22Rv1 (cell line): ENCODE results near the gene SEMA5A.

Experiments
- H3K27ac ChIP-seq: fragments of 450-650 bp; 2 replicates; pipeline ENCODE4 v1.5.1; 2017
- ZFX ChIP-seq: fragments of 450-650 bp; IDR thresholded peaks from 2 replicates; pipeline ENCODE4 v1.6.1; 2017; ENCODE audit warnings: antibody characterized with exemption, borderline replicate concordance
- TF ChIP-seq, protein P1 (sequence below): fragments of 450-650 bp; IDR thresholded peaks from 2 replicates; pipeline ENCODE4 v1.5.1; 2017; ENCODE audit warnings: mild to moderate bottlenecking

The SEMA5A gene

DNA sequence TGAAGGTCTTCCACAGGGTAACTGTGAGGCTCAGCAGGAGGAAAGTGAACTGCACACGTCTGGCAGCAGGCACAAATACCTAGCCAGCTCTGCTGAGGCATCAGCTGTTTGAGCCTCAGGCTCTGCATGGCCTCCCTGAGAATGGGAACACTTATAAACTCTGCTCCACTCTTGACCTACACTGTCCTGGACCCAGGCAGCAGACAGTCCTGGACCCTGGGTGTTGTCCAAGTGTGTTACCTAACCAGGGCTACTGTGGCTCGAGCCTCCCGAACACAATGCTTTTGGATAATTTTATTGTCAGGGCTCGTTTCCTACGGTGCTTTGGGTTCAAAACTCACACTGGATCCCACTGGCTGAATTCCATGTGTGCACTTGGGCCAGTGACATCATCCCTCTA lies 497.9 kb downstream of the SEMA5A start:
- TF ChIP-seq, protein P1, sequence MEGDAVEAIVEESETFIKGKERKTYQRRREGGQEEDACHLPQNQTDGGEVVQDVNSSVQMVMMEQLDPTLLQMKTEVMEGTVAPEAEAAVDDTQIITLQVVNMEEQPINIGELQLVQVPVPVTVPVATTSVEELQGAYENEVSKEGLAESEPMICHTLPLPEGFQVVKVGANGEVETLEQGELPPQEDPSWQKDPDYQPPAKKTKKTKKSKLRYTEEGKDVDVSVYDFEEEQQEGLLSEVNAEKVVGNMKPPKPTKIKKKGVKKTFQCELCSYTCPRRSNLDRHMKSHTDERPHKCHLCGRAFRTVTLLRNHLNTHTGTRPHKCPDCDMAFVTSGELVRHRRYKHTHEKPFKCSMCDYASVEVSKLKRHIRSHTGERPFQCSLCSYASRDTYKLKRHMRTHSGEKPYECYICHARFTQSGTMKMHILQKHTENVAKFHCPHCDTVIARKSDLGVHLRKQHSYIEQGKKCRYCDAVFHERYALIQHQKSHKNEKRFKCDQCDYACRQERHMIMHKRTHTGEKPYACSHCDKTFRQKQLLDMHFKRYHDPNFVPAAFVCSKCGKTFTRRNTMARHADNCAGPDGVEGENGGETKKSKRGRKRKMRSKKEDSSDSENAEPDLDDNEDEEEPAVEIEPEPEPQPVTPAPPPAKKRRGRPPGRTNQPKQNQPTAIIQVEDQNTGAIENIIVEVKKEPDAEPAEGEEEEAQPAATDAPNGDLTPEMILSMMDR = no peak
- TF ChIP-seq ZFX = no peak
- H3K27ac ChIP-seq = no peak overlapping the region

- TF ChIP-seq ZFX = no peak
- TF ChIP-seq, protein P1 = no peak
- H3K27ac ChIP-seq = no peak overlapping the region
Measured at GRCh38 chr5:9046756-9047481, 499.0 kb downstream of the SEMA5A start.

DNA sequence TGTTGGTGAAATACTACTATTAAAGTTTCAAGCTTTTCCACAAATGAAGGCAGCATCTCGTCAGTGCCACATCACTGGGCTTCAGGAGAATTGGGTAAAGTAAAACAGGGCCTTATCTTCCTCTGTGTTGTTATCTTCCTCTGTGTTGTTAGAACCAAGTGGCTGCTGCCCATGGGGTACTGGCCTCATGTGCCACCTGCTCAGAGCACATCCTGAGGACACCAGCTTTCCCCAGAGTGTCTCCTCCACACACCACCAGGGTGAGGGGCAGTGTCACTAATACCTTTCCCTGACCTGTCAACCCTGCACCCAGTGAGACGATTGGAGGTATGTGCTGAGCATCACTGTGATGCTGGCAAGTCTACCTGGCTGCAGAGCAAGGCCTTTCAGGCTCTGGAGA lies 499.9 kb downstream of the SEMA5A start:
- no peak overlapping the region for H3K27ac ChIP-seq
- TF ChIP-seq ZFX = no peak
- TF ChIP-seq, protein P1 = no peak

GRCh38 chr5:9042241-9042640 lies 503.6 kb downstream of the SEMA5A start:
- no peak overlapping the region for H3K27ac ChIP-seq
- TF ChIP-seq, protein P1 = no peak
- no peak for TF ChIP-seq ZFX

DNA sequence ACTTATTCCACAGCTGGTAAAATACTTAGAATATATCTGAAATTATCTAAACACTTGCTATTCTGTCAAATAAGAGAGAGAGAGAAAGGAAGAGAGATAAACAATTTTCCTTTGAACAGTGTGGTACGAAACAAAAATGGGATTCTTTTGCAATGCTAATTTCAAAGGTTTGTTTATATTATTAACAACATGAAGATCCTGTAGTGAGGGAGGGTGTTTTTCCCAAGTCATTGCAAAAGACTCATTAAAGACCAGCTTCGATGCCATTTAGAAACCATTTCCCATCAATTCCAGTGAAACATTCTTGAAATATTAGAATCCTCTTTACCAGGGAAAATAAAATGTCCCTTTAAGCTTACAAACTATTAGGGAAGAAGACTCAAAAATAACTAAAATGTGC lies 505.4 kb downstream of the SEMA5A start:
- no peak overlapping the region for H3K27ac ChIP-seq
- TF ChIP-seq, protein P1 = no peak
- no peak for TF ChIP-seq ZFX

- H3K27ac ChIP-seq = no peak overlapping the region
- no peak for TF ChIP-seq ZFX
- TF ChIP-seq, protein P1 = no peak
Measured at GRCh38 chr5:9037048-9037447, 508.8 kb downstream of the SEMA5A start.

DNA sequence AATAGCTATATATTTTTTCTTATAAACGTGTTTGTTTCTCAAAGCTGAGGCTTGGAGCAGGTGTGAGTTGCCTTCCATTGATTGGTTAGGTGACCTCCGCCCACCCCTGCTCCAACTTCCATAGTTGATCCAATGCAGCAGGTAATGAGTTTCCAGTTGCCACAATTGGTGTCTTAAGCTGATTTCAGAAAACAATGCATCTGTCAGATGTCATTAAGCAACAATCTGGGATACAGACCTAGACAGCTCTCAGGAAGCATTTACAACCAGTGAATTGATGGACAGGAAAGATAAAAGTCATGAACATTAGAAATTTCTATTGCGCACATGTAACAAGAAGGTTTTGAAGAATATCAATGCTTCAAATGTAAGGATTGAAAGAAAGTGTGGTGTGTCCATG lies 510.5 kb downstream of the SEMA5A start:
- TF ChIP-seq, protein P1 = no peak
- no peak for TF ChIP-seq ZFX

More for the DNA sequence above, 510.5 kb downstream of the SEMA5A start:
- H3K27ac ChIP-seq = no peak overlapping the region
